Natural killer cell treated with Interleukin-12 subunit alpha and Interleukin-12 subunit beta and Interleukin-15 and Interleukin-18, amount 100 ng/mL, for 72 hours (primary cell): ENCODE data around the gene KSR2. TPM values are rescaled to one million over a fixed set of nuclear protein-coding genes. Genes with fewer than 3 reads are reported as not detected.

Experiments used
- ATAC-seq, 2 donors: fragments of 150-1000 bp; cut with Tn5 transposase in 1 of 2; sonication (Bioruptor Pico), chemical (Tn5 transposase) in 1 of 2; 2 replicates each; pipeline ENCODE4 v1.10.0; 2021
- DNase-seq: peaks from one replicate; pipeline ENCODE4 v3.0.0; 2022; ENCODE audit warnings: low spot score
- H3K27ac Mint-ChIP-seq, 2 donors: 1 replicate in 1 of 2; 2 replicates in 1 of 2; pipeline ENCODE4 v1.8.0; 2022; ENCODE audit warnings: mixed read lengths in 2 of 2, mild to moderate bottlenecking in 1 of 2, moderate library complexity in 1 of 2
- H3K27me3 Mint-ChIP-seq, 2 donors: 1 replicate in 1 of 2; 2 replicates in 1 of 2; pipeline ENCODE4 v1.8.0; 2022; ENCODE audit warnings: mixed read lengths in 2 of 2
- H3K36me3 Mint-ChIP-seq: one replicate; pipeline ENCODE4 v1.8.0; 2022; ENCODE audit warnings: mixed read lengths
- H3K4me1 Mint-ChIP-seq, 2 donors: 1 replicate in 1 of 2; 2 replicates in 1 of 2; pipeline ENCODE4 v1.8.0; 2022; ENCODE audit warnings: low read depth in 2 of 2, mixed read lengths in 2 of 2, mild to moderate bottlenecking in 1 of 2
- H3K4me3 Mint-ChIP-seq: one replicate; pipeline ENCODE4 v1.8.0; 2022; ENCODE audit warnings: mixed read lengths
- H3K9me3 Mint-ChIP-seq: 2 replicates; pipeline ENCODE4 v1.8.0; 2022; ENCODE audit warnings: mixed read lengths
- total RNA-seq, 2 donors: library from RNA; stranded (reverse); gene quantifications; one replicate each; pipeline ENCODE4 v1.2.3, GENCODE V29; 2022

Gene KSR2
- total RNA-seq, 2 donors from 2014 or later, result not detected

- no peak overlapping the region for H3K27ac Mint-ChIP-seq
- peaks cover 10 to 14% of the 10 kb centered on the region in 2 donors for H3K27me3 Mint-ChIP-seq
- no peaks in the 10 kb centered on the region for H3K4me1 Mint-ChIP-seq
Measured at GRCh38 chr12:117470804-117471203, 498.0 kb downstream of the KSR2 start.

GRCh38 chr12:117469883-117470483 lies 498.8 kb downstream of the KSR2 start:
- H3K9me3 Mint-ChIP-seq, result peaks cover 2% of the 10 kb centered on the region
- DNase-seq (no peak), ATAC-seq (no peak)
- H3K36me3 Mint-ChIP-seq, result no peaks in the 10 kb centered on the region
- H3K27me3 Mint-ChIP-seq, result peaks cover 5 to 6% of the 10 kb centered on the region in 2 donors
- H3K4me1 Mint-ChIP-seq, result no peaks in the 10 kb centered on the region
- H3K4me3 Mint-ChIP-seq, result no peak overlapping the region
- no peak overlapping the region for H3K27ac Mint-ChIP-seq

More at GRCh38 chr12:117470804-117471203, 498.0 kb downstream of the KSR2 start:
- Mint-ChIP-seq H3K9me3 (peaks cover 2% of the 10 kb centered on the region), H3K36me3 (no peaks in the 10 kb centered on the region), H3K4me3 (no peak overlapping the region)
- DNase-seq, result no peak
- ATAC-seq, result no peak

DNA sequence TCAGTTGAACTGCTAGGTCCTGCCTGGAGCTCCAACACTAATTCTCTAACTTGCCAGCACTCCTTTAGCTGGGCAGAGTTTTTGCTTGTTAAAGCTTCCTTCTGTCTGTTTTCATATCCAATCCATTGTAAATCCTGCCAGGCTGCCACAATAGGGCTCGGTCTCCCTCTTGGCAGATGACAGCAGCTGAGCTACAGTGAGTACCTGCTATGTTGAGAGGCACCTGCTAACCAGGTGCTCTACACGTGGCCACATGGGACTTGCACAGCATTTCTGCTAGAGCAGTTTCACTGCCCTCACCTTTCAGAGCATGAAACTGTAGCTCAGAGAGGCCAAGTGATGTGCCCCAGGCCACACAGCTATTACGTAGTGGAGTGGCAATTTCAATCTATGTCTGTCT lies 500.8 kb downstream of the KSR2 start:
- H3K4me1 Mint-ChIP-seq, result no peaks in the 10 kb centered on the region
- peaks cover 3 to 6% of the 10 kb centered on the region in 2 donors for H3K27me3 Mint-ChIP-seq

DNA sequence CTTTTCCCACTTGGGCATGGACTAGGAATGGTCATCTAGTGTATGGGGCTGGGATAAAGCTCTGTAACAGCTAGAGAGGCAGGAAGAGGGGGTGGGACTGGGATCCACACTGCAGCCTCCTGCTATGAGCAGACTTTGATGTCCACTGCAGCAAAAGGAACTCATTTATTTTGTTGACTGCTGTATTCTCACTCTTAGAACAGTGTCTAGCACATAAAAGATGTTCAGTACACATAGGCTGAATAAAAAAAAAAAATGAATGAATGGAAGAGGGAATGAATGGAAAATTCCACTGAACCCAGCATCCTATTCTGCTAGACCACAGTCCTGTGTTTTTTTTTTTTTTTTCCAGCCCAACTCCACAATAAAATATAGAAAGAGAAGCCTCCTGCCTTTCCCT lies 501.2 kb downstream of the KSR2 start:
- Mint-ChIP-seq H3K36me3 (no peaks in the 10 kb centered on the region), H3K27me3 (peaks cover 3 to 6% of the 10 kb centered on the region in 2 donors), H3K9me3 (peaks cover 2% of the 10 kb centered on the region), H3K27ac (no peak overlapping the region), H3K4me3 (no peak overlapping the region), H3K4me1 (no peaks in the 10 kb centered on the region)
- DNase-seq (no peak), ATAC-seq (no peak)

More for the DNA sequence above, 500.8 kb downstream of the KSR2 start:
- ATAC-seq (no peak), DNase-seq (no peak)
- no peak overlapping the region for H3K27ac Mint-ChIP-seq
- H3K36me3 Mint-ChIP-seq, result no peaks in the 10 kb centered on the region
- H3K4me3 Mint-ChIP-seq, result no peak overlapping the region
- H3K9me3 Mint-ChIP-seq, result peaks cover 2% of the 10 kb centered on the region

DNA sequence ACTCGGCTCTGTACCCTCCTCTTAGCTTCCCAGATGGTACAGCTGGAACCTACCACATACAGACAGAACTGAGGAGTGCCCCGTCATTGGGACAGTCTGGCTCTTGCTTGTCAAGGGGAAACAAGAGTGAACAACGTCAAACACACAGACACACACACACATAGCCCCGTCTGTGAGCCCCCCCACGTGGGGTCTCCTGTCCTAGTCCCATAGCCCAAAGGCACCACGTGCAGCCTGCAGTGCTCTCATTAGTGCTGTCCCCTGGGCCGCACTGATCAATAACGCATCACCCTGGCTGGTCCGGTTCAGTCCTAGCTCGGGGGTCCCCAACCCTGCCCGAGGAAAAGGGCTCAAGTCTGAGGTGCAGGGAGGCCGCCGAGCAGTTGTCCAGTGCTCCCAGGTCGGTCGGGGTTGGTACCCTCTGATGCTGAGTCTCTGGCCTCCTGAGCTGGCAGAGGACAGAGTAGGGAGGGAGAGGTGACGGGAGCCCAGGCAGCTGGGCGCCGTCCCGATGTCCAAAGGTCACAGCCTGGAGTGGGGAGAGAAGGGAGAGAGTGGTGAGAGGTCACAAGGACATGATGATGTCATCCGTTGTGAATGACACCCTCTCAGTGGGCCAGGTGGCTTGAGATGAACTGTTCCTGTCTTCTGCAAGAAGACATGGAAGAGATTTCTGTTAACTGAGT lies 502.0 kb downstream of the KSR2 start:
- no peak overlapping the region for H3K27ac Mint-ChIP-seq
- no peak overlapping the region for H3K4me3 Mint-ChIP-seq
- no peak for DNase-seq
- peaks cover 6% of the 10 kb centered on the region for H3K9me3 Mint-ChIP-seq
- peaks cover 3 to 6% of the 10 kb centered on the region in 2 donors for H3K27me3 Mint-ChIP-seq
- no peaks in the 10 kb centered on the region for H3K36me3 Mint-ChIP-seq
- no peaks in the 10 kb centered on the region for H3K4me1 Mint-ChIP-seq
- peak in 1 of 2 donors; percentile 43 for ATAC-seq

DNA sequence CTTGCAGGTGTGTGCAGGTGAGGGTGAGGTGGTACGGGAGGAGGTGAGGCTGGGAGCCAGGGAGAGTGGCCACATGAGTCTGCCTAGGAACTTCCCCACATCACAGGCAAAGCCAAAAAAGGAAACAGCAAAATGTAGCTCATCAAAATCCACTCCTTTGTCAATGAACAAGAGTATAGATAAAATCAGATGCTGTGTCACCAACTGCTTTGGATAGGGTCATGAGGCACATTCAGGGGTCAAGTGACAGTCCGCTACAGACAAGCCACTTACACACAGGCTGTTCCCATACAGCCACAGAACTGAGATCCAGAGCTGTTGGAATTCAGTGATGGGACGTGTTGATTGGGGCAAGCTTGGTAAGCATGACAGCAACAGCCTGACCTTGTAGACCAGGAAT lies 507.1 kb downstream of the KSR2 start:
- DNase-seq (no peak), ATAC-seq (no peak)
- Mint-ChIP-seq H3K9me3 (peaks cover 3% of the 10 kb centered on the region), H3K27ac (no peak overlapping the region), H3K36me3 (no peaks in the 10 kb centered on the region), H3K4me3 (no peak overlapping the region), H3K27me3 (peaks cover 3 to 12% of the 10 kb centered on the region in 2 donors), H3K4me1 (no peaks in the 10 kb centered on the region)

GRCh38 chr12:117459229-117459628 lies 509.6 kb downstream of the KSR2 start:
- Mint-ChIP-seq H3K27ac (no peak overlapping the region), H3K9me3 (peaks cover 7% of the 10 kb centered on the region), H3K4me1 (no peaks in the 10 kb centered on the region), H3K4me3 (no peak overlapping the region), H3K36me3 (no peaks in the 10 kb centered on the region), H3K27me3 (peaks cover 0 to 20% of the 10 kb centered on the region in 2 donors)
- DNase-seq, result no peak
- no peak for ATAC-seq

GRCh38 chr12:117457189-117457588 lies 511.6 kb downstream of the KSR2 start:
- peaks cover 5% of the 10 kb centered on the region for H3K9me3 Mint-ChIP-seq
- H3K36me3 Mint-ChIP-seq, result no peaks in the 10 kb centered on the region
- no peaks in the 10 kb centered on the region for H3K4me1 Mint-ChIP-seq
- DNase-seq (no peak), ATAC-seq (peak in 1 of 2 donors; percentile 47)
- no peak overlapping the region for H3K4me3 Mint-ChIP-seq
- H3K27me3 Mint-ChIP-seq, result peaks cover 0 to 19% of the 10 kb centered on the region in 2 donors
- no peak overlapping the region for H3K27ac Mint-ChIP-seq

GRCh38 chr12:117456076-117456475 lies 512.7 kb downstream of the KSR2 start:
- Mint-ChIP-seq H3K4me1 (no peaks in the 10 kb centered on the region), H3K9me3 (peaks cover 4% of the 10 kb centered on the region), H3K27me3 (peaks cover 0 to 19% of the 10 kb centered on the region in 2 donors), H3K36me3 (no peaks in the 10 kb centered on the region), H3K27ac (no peak overlapping the region), H3K4me3 (no peak overlapping the region)
- DNase-seq, result no peak
- peak in 1 of 2 donors; percentile 46 for ATAC-seq

GRCh38 chr12:117453961-117454360 lies 514.8 kb downstream of the KSR2 start:
- Mint-ChIP-seq H3K27me3 (peaks cover 0 to 19% of the 10 kb centered on the region in 2 donors), H3K9me3 (peaks cover 4% of the 10 kb centered on the region), H3K27ac (no peak overlapping the region)

DNA sequence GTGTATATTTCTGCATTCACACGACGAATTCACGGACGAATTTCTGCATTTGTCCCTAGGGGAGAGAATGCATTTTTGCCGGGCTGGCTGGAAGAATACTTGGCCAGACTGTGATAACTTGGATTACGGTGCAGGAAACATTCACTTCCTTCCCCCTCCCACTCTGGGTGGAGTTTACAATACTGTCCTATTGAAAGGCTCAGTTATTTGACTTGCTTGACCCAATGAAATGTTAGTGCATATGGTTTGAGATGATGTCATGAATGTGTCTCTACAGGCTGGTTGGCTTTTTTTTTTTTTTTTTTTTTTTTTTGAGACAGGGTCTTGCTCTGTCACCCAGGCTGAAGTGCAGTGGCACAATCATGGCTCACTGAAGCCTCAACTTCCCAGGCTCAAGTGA lies 516.7 kb downstream of the KSR2 start:
- H3K4me3 Mint-ChIP-seq, result no peak overlapping the region
- no peaks in the 10 kb centered on the region for H3K36me3 Mint-ChIP-seq
- H3K27ac Mint-ChIP-seq, result no peak overlapping the region
- H3K9me3 Mint-ChIP-seq, result peaks cover 4% of the 10 kb centered on the region
- H3K27me3 Mint-ChIP-seq, result peaks cover 0 to 13% of the 10 kb centered on the region in 2 donors
- H3K4me1 Mint-ChIP-seq, result no peaks in the 10 kb centered on the region
- DNase-seq (no peak), ATAC-seq (no peak)

More at GRCh38 chr12:117453961-117454360, 514.8 kb downstream of the KSR2 start:
- DNase-seq (no peak), ATAC-seq (no peak)
- Mint-ChIP-seq H3K4me3 (no peak overlapping the region), H3K4me1 (no peaks in the 10 kb centered on the region), H3K36me3 (no peaks in the 10 kb centered on the region)

- peaks cover 4% of the 10 kb centered on the region for H3K9me3 Mint-ChIP-seq
- no peak for ATAC-seq
- H3K4me3 Mint-ChIP-seq, result no peak overlapping the region
- no peaks in the 10 kb centered on the region for H3K36me3 Mint-ChIP-seq
- H3K27ac Mint-ChIP-seq, result no peak overlapping the region
- H3K4me1 Mint-ChIP-seq, result no peaks in the 10 kb centered on the region
- DNase-seq, result no peak
- H3K27me3 Mint-ChIP-seq, result peaks cover 0 to 6% of the 10 kb centered on the region in 2 donors
Measured at GRCh38 chr12:117450209-117450608, 518.6 kb downstream of the KSR2 start.

- no peak overlapping the region for H3K27ac Mint-ChIP-seq
- no peaks in the 10 kb centered on the region for H3K36me3 Mint-ChIP-seq
- H3K27me3 Mint-ChIP-seq, result no peaks in the 10 kb centered on the region
- no peaks in the 10 kb centered on the region for H3K4me1 Mint-ChIP-seq
- no peaks in the 10 kb centered on the region for H3K9me3 Mint-ChIP-seq
- ATAC-seq (peak; percentile 28 to 50), DNase-seq (no peak)
- H3K4me3 Mint-ChIP-seq, result no peak overlapping the region
Measured at GRCh38 chr12:117447665-117448366, 521.0 kb downstream of the KSR2 start.

DNA sequence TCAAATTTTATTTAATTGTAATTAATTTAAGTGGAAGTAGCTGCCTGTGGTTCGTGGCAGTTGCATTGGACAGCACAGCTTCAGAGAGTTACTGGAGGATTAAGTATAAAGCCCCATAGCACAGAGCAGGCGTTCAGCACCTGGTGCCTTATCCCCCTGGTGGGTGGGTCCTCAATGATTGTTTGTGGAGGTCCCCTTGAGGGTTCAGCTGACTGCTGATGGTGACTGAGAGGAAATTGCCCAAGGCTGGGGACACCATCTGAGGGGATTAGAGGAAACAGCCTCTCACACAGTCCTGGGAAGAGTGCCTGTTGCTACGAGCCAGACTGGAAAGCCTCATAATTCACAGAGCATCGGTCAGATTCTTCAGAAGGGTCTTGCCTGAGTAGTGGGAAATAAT lies 524.0 kb downstream of the KSR2 start:
- DNase-seq (no peak), ATAC-seq (no peak)
- no peak overlapping the region for H3K27ac Mint-ChIP-seq
- H3K27me3 Mint-ChIP-seq, result no peaks in the 10 kb centered on the region
- H3K9me3 Mint-ChIP-seq, result no peaks in the 10 kb centered on the region
- no peaks in the 10 kb centered on the region for H3K36me3 Mint-ChIP-seq
- no peak overlapping the region for H3K4me3 Mint-ChIP-seq
- no peaks in the 10 kb centered on the region for H3K4me1 Mint-ChIP-seq
